HUES48 (cell line): ENCODE measurements around the gene TNFAIP8.

Experiments
- H3K27ac ChIP-seq: one replicate; pipeline ENCODE4 v1.7.0; 2013; ENCODE audit warnings: low read depth, low read length, inconsistent platforms
- H3K27me3 ChIP-seq: 2 replicates; pipeline ENCODE4 v1.6.1; 2013; ENCODE audit warnings: mild to moderate bottlenecking, low read length; ENCODE audit not compliant: control insufficient read depth, insufficient read depth
- H3K36me3 ChIP-seq: 2 replicates; pipeline ENCODE4 v1.6.1; 2013; ENCODE audit warnings: low read length; ENCODE audit not compliant: control insufficient read depth, insufficient read depth
- H3K4me1 ChIP-seq: 2 replicates; pipeline ENCODE4 v1.6.1; 2013; ENCODE audit warnings: mild to moderate bottlenecking, low read length; ENCODE audit not compliant: control insufficient read depth, insufficient read depth
- H3K4me3 ChIP-seq: 2 replicates; pipeline ENCODE4 v1.5.1; 2013; ENCODE audit warnings: mild to moderate bottlenecking, low read depth, low read length
- H3K9ac ChIP-seq: 2 replicates; pipeline ENCODE4 v1.6.1; 2013; ENCODE audit warnings: mild to moderate bottlenecking, low read depth, low read length, moderate library complexity
- H3K9me3 ChIP-seq: 2 replicates; pipeline ENCODE4 v1.6.1; 2013; ENCODE audit warnings: low read length; ENCODE audit not compliant: control insufficient read depth, insufficient read depth

The TNFAIP8 gene

GRCh38 chr5:119360905-119361593, 5.2 kb downstream of the TNFAIP8 start:
- no peak overlapping the region for H3K4me3 ChIP-seq
- no peak overlapping the region for H3K27ac ChIP-seq
- H3K9ac ChIP-seq = no peak overlapping the region
- no peaks in the 10 kb centered on the region for H3K9me3 ChIP-seq
- H3K36me3 ChIP-seq = no peaks in the 10 kb centered on the region
- H3K27me3 ChIP-seq = peaks cover 14% of the 10 kb centered on the region
- H3K4me1 ChIP-seq = peaks cover 51% of the 10 kb centered on the region

GRCh38 chr5:119361594-119362125, 5.8 kb downstream of the TNFAIP8 start:
- Histone ChIP-seq H3K4me3 (no peak overlapping the region), H3K9ac (no peak overlapping the region), H3K27ac (no peak overlapping the region), H3K9me3 (no peaks in the 10 kb centered on the region), H3K4me1 (peaks cover 52% of the 10 kb centered on the region), H3K27me3 (peaks cover 8% of the 10 kb centered on the region), H3K36me3 (no peaks in the 10 kb centered on the region)

GRCh38 chr5:119362714-119363113, 6.9 kb downstream of the TNFAIP8 start:
- no peaks in the 10 kb centered on the region for H3K36me3 ChIP-seq
- H3K4me3 ChIP-seq = no peak overlapping the region
- peaks cover 48% of the 10 kb centered on the region for H3K4me1 ChIP-seq
- H3K27me3 ChIP-seq = no peaks in the 10 kb centered on the region
- no peak overlapping the region for H3K27ac ChIP-seq
- H3K9ac ChIP-seq = no peak overlapping the region
- H3K9me3 ChIP-seq = no peaks in the 10 kb centered on the region

GRCh38 chr5:119363271-119363670, 7.5 kb downstream of the TNFAIP8 start:
- H3K9me3 ChIP-seq = no peaks in the 10 kb centered on the region
- no peak overlapping the region for H3K4me3 ChIP-seq
- peaks cover 43% of the 10 kb centered on the region for H3K4me1 ChIP-seq
- no peak overlapping the region for H3K27ac ChIP-seq
- H3K27me3 ChIP-seq = no peaks in the 10 kb centered on the region
- H3K36me3 ChIP-seq = no peaks in the 10 kb centered on the region
- no peak overlapping the region for H3K9ac ChIP-seq

GRCh38 chr5:119363936-119364335, 8.1 kb downstream of the TNFAIP8 start:
- Histone ChIP-seq H3K9ac (no peak overlapping the region), H3K27me3 (no peaks in the 10 kb centered on the region), H3K27ac (peak overlapping the region; percentile 15), H3K9me3 (no peaks in the 10 kb centered on the region), H3K4me1 (peaks cover 37% of the 10 kb centered on the region), H3K4me3 (no peak overlapping the region), H3K36me3 (no peaks in the 10 kb centered on the region)

- no peak overlapping the region for H3K27ac ChIP-seq
- H3K9ac ChIP-seq = no peak overlapping the region
- H3K36me3 ChIP-seq = no peaks in the 10 kb centered on the region
- peaks cover 35% of the 10 kb centered on the region for H3K4me1 ChIP-seq
- H3K27me3 ChIP-seq = no peaks in the 10 kb centered on the region
- H3K4me3 ChIP-seq = no peak overlapping the region
- no peaks in the 10 kb centered on the region for H3K9me3 ChIP-seq
Measured at GRCh38 chr5:119365847-119366539, 10.2 kb downstream of the TNFAIP8 start.

GRCh38 chr5:119366540-119366881, 10.7 kb downstream of the TNFAIP8 start:
- Histone ChIP-seq H3K4me1 (peaks cover 31% of the 10 kb centered on the region), H3K27me3 (no peaks in the 10 kb centered on the region), H3K27ac (no peak overlapping the region)

GRCh38 chr5:119367502-119368237, 11.9 kb downstream of the TNFAIP8 start:
- Histone ChIP-seq H3K9ac (no peak overlapping the region), H3K4me1 (peaks cover 31% of the 10 kb centered on the region), H3K9me3 (no peaks in the 10 kb centered on the region), H3K27ac (no peak overlapping the region), H3K27me3 (no peaks in the 10 kb centered on the region), H3K4me3 (no peak overlapping the region), H3K36me3 (no peaks in the 10 kb centered on the region)

More at GRCh38 chr5:119366540-119366881, 10.7 kb downstream of the TNFAIP8 start:
- no peaks in the 10 kb centered on the region for H3K9me3 ChIP-seq
- no peak overlapping the region for H3K4me3 ChIP-seq
- no peaks in the 10 kb centered on the region for H3K36me3 ChIP-seq
- no peak overlapping the region for H3K9ac ChIP-seq

- Histone ChIP-seq H3K4me1 (peaks cover 31% of the 10 kb centered on the region), H3K9me3 (no peaks in the 10 kb centered on the region), H3K27ac (no peak overlapping the region), H3K4me3 (no peak overlapping the region), H3K27me3 (no peaks in the 10 kb centered on the region), H3K9ac (no peak overlapping the region), H3K36me3 (no peaks in the 10 kb centered on the region)
Measured at GRCh38 chr5:119368238-119368630, 12.4 kb downstream of the TNFAIP8 start.

GRCh38 chr5:119370486-119370885, 14.7 kb downstream of the TNFAIP8 start:
- no peaks in the 10 kb centered on the region for H3K9me3 ChIP-seq
- no peaks in the 10 kb centered on the region for H3K36me3 ChIP-seq
- H3K27me3 ChIP-seq = no peaks in the 10 kb centered on the region
- H3K4me1 ChIP-seq = peaks cover 22% of the 10 kb centered on the region
- no peak overlapping the region for H3K4me3 ChIP-seq
- no peak overlapping the region for H3K9ac ChIP-seq
- no peak overlapping the region for H3K27ac ChIP-seq

- no peak overlapping the region for H3K4me3 ChIP-seq
- no peaks in the 10 kb centered on the region for H3K27me3 ChIP-seq
- no peaks in the 10 kb centered on the region for H3K36me3 ChIP-seq
- peaks cover 22% of the 10 kb centered on the region for H3K4me1 ChIP-seq
- no peaks in the 10 kb centered on the region for H3K9me3 ChIP-seq
- no peak overlapping the region for H3K27ac ChIP-seq
- H3K9ac ChIP-seq = no peak overlapping the region
Measured at GRCh38 chr5:119371146-119371545, 15.3 kb downstream of the TNFAIP8 start.
